Thyroid gland (tissue), 4 donors: ENCODE measurements around the gene HERC6. TPM values are rescaled to one million over a fixed set of nuclear protein-coding genes. Genes with fewer than 3 reads are reported as not detected.
A peak's percentile ranks its signal among the peaks of the same experiment; 100 is the strongest.

Experiments
- DNase-seq, 2 donors: peaks; one replicate each; pipeline ENCODE4 v3.0.0-alpha.2; 2019
- H3K27ac ChIP-seq, 3 donors: fragments of 200-600 bp; sonication (generic); 1 replicate in 2 of 3; 2 replicates in 1 of 3; pipeline ENCODE4 v1.5.1; 2016 to 2019; ENCODE audit warnings: mild to moderate bottlenecking in 1 of 3, moderate library complexity in 1 of 3
- H3K27me3 ChIP-seq: fragments of 200-600 bp; sonication (generic); one replicate; pipeline ENCODE4 v1.5.1; 2019
- H3K36me3 ChIP-seq, 2 donors: fragments of 200-600 bp; sonication (generic); one replicate each; pipeline ENCODE4 v1.5.1; 2016 to 2019
- H3K4me1 ChIP-seq, 2 donors: fragments of 200-600 bp; sonication (generic); one replicate each; pipeline ENCODE4 v1.5.1; 2017 to 2019
- H3K4me3 ChIP-seq, 3 donors: fragments of 200-600 bp; sonication (generic); replicated peaks in 1 of 3; 1 replicate in 2 of 3; 2 replicates in 1 of 3; pipeline ENCODE4 v1.5.1; 2016; ENCODE audit warnings: mild to moderate bottlenecking in 1 of 3
- H3K9me3 ChIP-seq: fragments of 200-600 bp; sonication (generic); one replicate; pipeline ENCODE4 v1.5.1; 2017
- CTCF ChIP-seq, 6 experiments: fragments of 200-600 bp in 3 of 6; fragments of 450-650 bp in 3 of 6; sonication (generic) in 3 of 6; IDR thresholded peaks; one replicate each; pipeline ENCODE4 v1.5.1; 2016 to 2019; ENCODE audit warnings: antibody characterized with exemption in 6 of 6, mild to moderate bottlenecking in 2 of 6, inconsistent platforms in 1 of 6, moderate library complexity in 1 of 6
- POLR2A ChIP-seq, 2 donors: fragments of 450-650 bp; IDR thresholded peaks; one replicate each; pipeline ENCODE4 v1.6.1; 2017; ENCODE audit warnings: antibody characterized with exemption in 2 of 2, mild to moderate bottlenecking in 2 of 2, moderate library complexity in 1 of 2
- WGBS, 2 donors: methylation state at CpG; one replicate each; pipeline ENCODE4 v1.1.5; 2017; 5-methylcytosine and 5-hydroxymethylcytosine counted together
- intact Hi-C: fragments of 100-400 bp; cut with DNase I; formaldehyde crosslinking; loops from one replicate; pipeline ENCODE4 v1.15.1; 2023
- total RNA-seq, 4 donors: library from RNA; depleted of rRNA; stranded (reverse); fragments of >200 nt; gene quantifications; one replicate each; pipeline ENCODE4 v1.2.3, GENCODE V29; 2016

HERC6 gene
- total RNA-seq, 4 donors from 2014 or later = 6.7 to 14.0 (median 9.6) TPM

GRCh38 chr4:88439161-88439760 is 60.6 kb downstream of the HERC6 start:
- intact Hi-C loops = no loop called here
- H3K9me3 ChIP-seq = no peaks in the 10 kb centered on the region
- no peaks in the 10 kb centered on the region for H3K27me3 ChIP-seq
- H3K4me3 ChIP-seq = no peak overlapping the region
- 92 to 97% methylated on average over 3 of the region's 3 CpGs for WGBS, 2 donors
- no peak for DNase-seq
- TF ChIP-seq POLR2A (IDR thresholded peaks at IDR 0.05) = no peak
- no peak for TF ChIP-seq CTCF (IDR thresholded peaks at IDR 0.05)
- H3K27ac ChIP-seq = no peak overlapping the region
- peaks cover 12 to 21% of the 10 kb centered on the region in 2 donors for H3K4me1 ChIP-seq
- no peaks in the 10 kb centered on the region for H3K36me3 ChIP-seq

- Histone ChIP-seq H3K4me1 (peaks cover 18 to 24% of the 10 kb centered on the region in 2 donors), H3K27ac (no peak overlapping the region), H3K36me3 (no peaks in the 10 kb centered on the region), H3K4me3 (no peak overlapping the region), H3K27me3 (no peaks in the 10 kb centered on the region), H3K9me3 (no peaks in the 10 kb centered on the region)
- WGBS, 2 donors = 93 to 100% methylated on average over 1 of the region's 1 CpG
- no peak for TF ChIP-seq POLR2A (IDR thresholded peaks at IDR 0.05)
- no peak for TF ChIP-seq CTCF (IDR thresholded peaks at IDR 0.05)
- no peak for DNase-seq
- intact Hi-C loops = no loop called here
Measured at GRCh38 chr4:88440146-88440545, 61.5 kb downstream of the HERC6 start.

GRCh38 chr4:88441696-88442095 is 63.0 kb downstream of the HERC6 start:
- H3K36me3 ChIP-seq = no peaks in the 10 kb centered on the region

GRCh38 chr4:88442689-88443191 is 64.1 kb downstream of the HERC6 start:
- 33 to 55% methylated on average over 1 of the region's 1 CpG for WGBS, 2 donors
- no peaks in the 10 kb centered on the region for H3K9me3 ChIP-seq
- H3K4me1 ChIP-seq = peaks cover 18 to 30% of the 10 kb centered on the region in 2 donors
- intact Hi-C loops = no loop called here
- H3K36me3 ChIP-seq = no peaks in the 10 kb centered on the region
- TF ChIP-seq POLR2A (IDR thresholded peaks at IDR 0.05) = no peak
- TF ChIP-seq CTCF (IDR thresholded peaks at IDR 0.05) = no peak
- no peaks in the 10 kb centered on the region for H3K27me3 ChIP-seq
- DNase-seq = peak; percentile 77 to 82
- H3K27ac ChIP-seq = peak overlapping the region; percentile 16 to 87 (median 71)
- no peak overlapping the region for H3K4me3 ChIP-seq

More at GRCh38 chr4:88441696-88442095, 63.0 kb downstream of the HERC6 start:
- DNase-seq = no peak
- Histone ChIP-seq H3K4me3 (no peak overlapping the region), H3K9me3 (no peaks in the 10 kb centered on the region), H3K27ac (peak overlapping the region in 1 of 3 donors; percentile 87), H3K4me1 (peaks cover 18 to 30% of the 10 kb centered on the region in 2 donors), H3K27me3 (no peaks in the 10 kb centered on the region)
- intact Hi-C loops = no loop called here
- TF ChIP-seq POLR2A (IDR thresholded peaks at IDR 0.05) (no peak), CTCF (IDR thresholded peaks at IDR 0.05) (no peak)

- peak in 1 of 2 donors; percentile 28 for DNase-seq
- Histone ChIP-seq H3K4me1 (peaks cover 18 to 30% of the 10 kb centered on the region in 2 donors), H3K27ac (peak overlapping the region; percentile 26 to 87 (median 71)), H3K36me3 (no peaks in the 10 kb centered on the region), H3K27me3 (no peaks in the 10 kb centered on the region), H3K9me3 (no peaks in the 10 kb centered on the region), H3K4me3 (no peak overlapping the region)
- WGBS, 2 donors = 70 to 75% methylated on average over 5 of the region's 5 CpGs
- no peak for TF ChIP-seq CTCF (IDR thresholded peaks at IDR 0.05)
- no peak for TF ChIP-seq POLR2A (IDR thresholded peaks at IDR 0.05)
- intact Hi-C loops = no loop called here
Measured at GRCh38 chr4:88443486-88443885, 64.8 kb downstream of the HERC6 start.
